Thyroid gland (tissue), 4 donors: ENCODE results near the gene TTC38. TPM values are rescaled to one million over a fixed set of nuclear protein-coding genes. Genes with fewer than 3 reads are reported as not detected.

Source experiments
- DNase-seq, 2 donors: peaks; one replicate each; pipeline ENCODE4 v3.0.0-alpha.2; 2019
- H3K27ac ChIP-seq, 3 donors: fragments of 200-600 bp; sonication (generic); 1 replicate in 2 of 3; 2 replicates in 1 of 3; pipeline ENCODE4 v1.5.1; 2016 to 2019; ENCODE audit warnings: mild to moderate bottlenecking in 1 of 3, moderate library complexity in 1 of 3
- H3K27me3 ChIP-seq: fragments of 200-600 bp; sonication (generic); one replicate; pipeline ENCODE4 v1.5.1; 2019
- H3K36me3 ChIP-seq, 2 donors: fragments of 200-600 bp; sonication (generic); one replicate each; pipeline ENCODE4 v1.5.1; 2016 to 2019
- H3K4me1 ChIP-seq, 2 donors: fragments of 200-600 bp; sonication (generic); one replicate each; pipeline ENCODE4 v1.5.1; 2017 to 2019
- H3K4me3 ChIP-seq, 3 donors: fragments of 200-600 bp; sonication (generic); replicated peaks in 1 of 3; 1 replicate in 2 of 3; 2 replicates in 1 of 3; pipeline ENCODE4 v1.5.1; 2016; ENCODE audit warnings: mild to moderate bottlenecking in 1 of 3
- H3K9me3 ChIP-seq: fragments of 200-600 bp; sonication (generic); one replicate; pipeline ENCODE4 v1.5.1; 2017
- POLR2A ChIP-seq, 2 donors: fragments of 450-650 bp; IDR thresholded peaks; one replicate each; pipeline ENCODE4 v1.6.1; 2017; ENCODE audit warnings: antibody characterized with exemption in 2 of 2, mild to moderate bottlenecking in 2 of 2, moderate library complexity in 1 of 2
- WGBS, 2 donors: methylation state at CpG; one replicate each; pipeline ENCODE4 v1.1.5; 2017; 5-methylcytosine and 5-hydroxymethylcytosine counted together
- intact Hi-C: fragments of 100-400 bp; cut with DNase I; formaldehyde crosslinking; loops from one replicate; pipeline ENCODE4 v1.15.1; 2023
- total RNA-seq, 4 donors: library from RNA; depleted of rRNA; stranded (reverse); fragments of >200 nt; gene quantifications; one replicate each; pipeline ENCODE4 v1.2.3, GENCODE V29; 2016
- TF ChIP-seq, protein P1 (sequence below), 6 experiments: fragments of 200-600 bp in 3 of 6; fragments of 450-650 bp in 3 of 6; sonication (generic) in 3 of 6; IDR thresholded peaks; one replicate each; pipeline ENCODE4 v1.5.1; 2016 to 2019; ENCODE audit warnings: antibody characterized with exemption in 6 of 6, mild to moderate bottlenecking in 2 of 6, inconsistent platforms in 1 of 6, moderate library complexity in 1 of 6

The TTC38 gene
- total RNA-seq, 4 donors from 2014 or later: 30.2 to 81.9 (median 51.1) TPM

DNA sequence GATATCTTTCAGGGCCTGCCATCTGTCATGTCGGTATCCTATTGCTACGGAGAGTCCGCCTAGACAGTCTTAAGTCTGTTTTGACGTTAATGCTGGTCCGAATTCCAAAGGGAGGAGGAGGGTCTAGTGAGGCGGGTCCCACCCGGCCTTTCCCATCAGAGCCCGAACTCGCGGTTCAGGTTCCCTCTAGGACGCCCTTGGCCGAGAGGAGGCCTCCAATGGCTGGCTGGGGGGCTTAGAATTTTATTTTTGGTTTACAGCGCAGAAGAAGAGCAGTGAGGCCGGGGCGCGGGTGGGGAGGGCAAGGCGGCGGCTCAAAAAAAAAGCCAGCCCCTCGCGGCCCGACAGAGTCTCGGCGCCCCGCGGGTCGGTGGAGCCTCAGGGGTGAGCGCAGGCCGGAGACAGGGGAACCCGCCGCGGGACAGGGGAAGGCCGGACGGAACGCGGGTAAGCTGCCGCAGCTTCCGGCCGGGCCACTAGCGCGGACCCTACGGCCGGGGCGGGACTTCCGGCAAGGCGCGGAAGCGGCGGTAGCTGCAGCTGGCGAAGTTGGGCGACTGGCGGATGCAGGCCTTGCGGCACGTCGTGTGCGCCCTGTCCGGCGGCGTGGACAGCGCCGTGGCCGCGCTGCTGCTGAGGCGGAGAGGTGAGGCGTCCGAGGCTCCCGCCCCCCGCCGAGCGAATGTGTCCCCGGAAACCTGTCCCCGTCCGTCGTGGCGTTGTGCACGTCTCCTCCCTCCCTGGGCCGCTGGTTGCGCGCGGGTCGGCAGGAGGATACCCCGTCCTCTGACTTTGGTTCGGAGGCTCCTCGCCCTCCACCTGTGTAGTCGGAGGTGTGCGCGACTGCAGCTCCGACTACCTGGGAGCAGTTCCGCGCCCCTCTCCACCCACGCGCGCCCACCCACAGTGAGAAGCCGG is 67.7 kb downstream of the TTC38 start, which contains the start of gene TRMU:
TSS of gene TRMU (plus strand) at position 514 of the 918 bp plus-strand sequence. CDS start at position 565, 51 bp downstream.
- Histone ChIP-seq H3K9me3 (no peaks in the 10 kb centered on the region), H3K36me3 (peaks cover 22% of the 10 kb centered on the region in 2 donors), H3K27ac (peak within 1 kb of the TSS; percentile 76 to 87 (median 83)), H3K27me3 (no peaks in the 10 kb centered on the region), H3K4me1 (peaks cover 7 to 16% of the 10 kb centered on the region in 2 donors), H3K4me3 (peak within 1 kb of the TSS; percentile 84 to 98 (median 97))
- intact Hi-C loops: no loop called here
- peak in 1 of 2 donors; percentile 74 for TF ChIP-seq POLR2A (IDR thresholded peaks at IDR 0.05)
- TF ChIP-seq, protein P1, sequence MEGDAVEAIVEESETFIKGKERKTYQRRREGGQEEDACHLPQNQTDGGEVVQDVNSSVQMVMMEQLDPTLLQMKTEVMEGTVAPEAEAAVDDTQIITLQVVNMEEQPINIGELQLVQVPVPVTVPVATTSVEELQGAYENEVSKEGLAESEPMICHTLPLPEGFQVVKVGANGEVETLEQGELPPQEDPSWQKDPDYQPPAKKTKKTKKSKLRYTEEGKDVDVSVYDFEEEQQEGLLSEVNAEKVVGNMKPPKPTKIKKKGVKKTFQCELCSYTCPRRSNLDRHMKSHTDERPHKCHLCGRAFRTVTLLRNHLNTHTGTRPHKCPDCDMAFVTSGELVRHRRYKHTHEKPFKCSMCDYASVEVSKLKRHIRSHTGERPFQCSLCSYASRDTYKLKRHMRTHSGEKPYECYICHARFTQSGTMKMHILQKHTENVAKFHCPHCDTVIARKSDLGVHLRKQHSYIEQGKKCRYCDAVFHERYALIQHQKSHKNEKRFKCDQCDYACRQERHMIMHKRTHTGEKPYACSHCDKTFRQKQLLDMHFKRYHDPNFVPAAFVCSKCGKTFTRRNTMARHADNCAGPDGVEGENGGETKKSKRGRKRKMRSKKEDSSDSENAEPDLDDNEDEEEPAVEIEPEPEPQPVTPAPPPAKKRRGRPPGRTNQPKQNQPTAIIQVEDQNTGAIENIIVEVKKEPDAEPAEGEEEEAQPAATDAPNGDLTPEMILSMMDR (IDR thresholded peaks at IDR 0.05): no peak
- 5 to 7% methylated on average over 13 to 18 of the region's 93 CpGs for WGBS, 2 donors
- peak; percentile 84 for DNase-seq

DNA sequence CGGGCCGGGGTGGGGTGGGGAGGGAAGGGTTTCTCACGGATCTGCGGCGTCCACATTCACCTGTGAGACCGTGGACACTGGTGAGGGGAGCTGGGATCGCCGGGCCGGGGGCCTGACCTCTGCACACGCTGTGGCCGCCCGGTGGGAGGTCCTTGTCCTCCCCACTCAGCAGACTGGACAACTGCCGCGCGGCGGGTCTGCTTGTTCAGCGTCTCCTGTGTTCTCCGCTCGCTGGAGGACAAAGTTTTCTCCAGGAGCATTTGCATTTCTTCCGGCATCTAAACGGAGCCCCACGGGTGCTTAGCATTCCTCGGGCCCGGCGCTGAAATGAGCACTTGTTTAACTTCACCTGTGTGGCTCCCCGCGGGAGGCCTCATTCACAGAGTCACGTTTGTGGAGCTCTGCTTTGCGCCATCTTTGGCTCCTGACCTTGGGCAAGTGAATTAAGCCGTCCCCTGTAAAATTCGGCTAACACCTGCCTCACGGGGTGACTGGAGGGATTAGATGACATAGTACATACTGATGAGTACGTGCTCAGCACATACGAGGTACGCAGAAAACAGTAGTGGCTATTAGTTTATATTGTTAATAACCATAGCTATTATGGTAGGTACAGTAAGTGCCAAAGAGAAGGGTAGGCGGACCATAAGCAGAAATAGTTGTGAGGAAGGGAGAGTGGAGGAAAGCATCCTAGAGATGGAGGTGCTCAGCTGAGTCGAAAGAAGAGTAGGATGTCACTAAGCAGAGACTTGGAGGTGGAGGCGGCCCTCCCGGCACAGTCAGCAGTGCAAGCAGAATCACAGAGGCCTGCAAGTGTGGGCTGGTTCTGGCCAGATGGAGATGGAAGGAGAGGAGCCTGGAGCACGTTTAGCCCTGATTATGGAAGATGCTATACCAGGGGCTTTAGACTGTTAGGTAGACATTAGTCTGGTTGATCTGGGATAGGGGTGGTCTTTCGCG is 68.6 kb downstream of the TTC38 start:
- 12 to 13% methylated on average over 28 to 31 of the region's 42 CpGs for WGBS, 2 donors
- Histone ChIP-seq H3K27ac (peak overlapping the region; percentile 76 to 87 (median 83)), H3K27me3 (no peaks in the 10 kb centered on the region), H3K9me3 (no peaks in the 10 kb centered on the region), H3K4me1 (peaks cover 7 to 16% of the 10 kb centered on the region in 2 donors), H3K4me3 (peak overlapping the region; percentile 84 to 98 (median 97)), H3K36me3 (peaks cover 24 to 26% of the 10 kb centered on the region in 2 donors)
- no peak for TF ChIP-seq POLR2A (IDR thresholded peaks at IDR 0.05)
- TF ChIP-seq, protein P1 (IDR thresholded peaks at IDR 0.05): no peak
- intact Hi-C loops: no loop called here
- peak; percentile 38 to 42 for DNase-seq

DNA sequence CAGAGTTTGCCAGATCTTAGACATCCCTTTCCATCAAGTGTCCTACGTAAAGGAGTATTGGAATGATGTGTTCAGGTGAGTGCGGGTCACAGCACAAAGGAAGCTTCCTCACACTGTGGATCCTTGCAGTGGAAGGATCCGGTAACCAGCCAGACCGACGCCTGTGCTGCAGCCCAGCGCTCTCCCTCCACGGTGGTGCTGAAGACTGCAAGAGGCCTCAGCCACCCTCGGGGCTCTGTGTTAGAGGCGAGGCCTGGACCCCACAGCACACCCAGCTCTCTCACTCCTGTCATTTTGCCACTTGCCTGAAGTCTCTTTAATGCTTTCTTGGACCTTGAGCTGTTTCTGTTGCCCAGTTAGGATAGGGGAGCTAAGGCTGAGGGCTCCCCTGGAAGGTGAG is 70.1 kb downstream of the TTC38 start:
- Histone ChIP-seq H3K27ac (no peak overlapping the region), H3K27me3 (no peaks in the 10 kb centered on the region), H3K36me3 (peaks cover 30 to 31% of the 10 kb centered on the region in 2 donors), H3K4me3 (no peak overlapping the region), H3K9me3 (no peaks in the 10 kb centered on the region), H3K4me1 (peaks cover 7 to 16% of the 10 kb centered on the region in 2 donors)
- intact Hi-C loops: no loop called here
- no peak for TF ChIP-seq POLR2A (IDR thresholded peaks at IDR 0.05)
- TF ChIP-seq, protein P1 (IDR thresholded peaks at IDR 0.05): no peak
- no peak for DNase-seq
- WGBS, 2 donors: 82 to 83% methylated on average over 9 of the region's 9 CpGs

DNA sequence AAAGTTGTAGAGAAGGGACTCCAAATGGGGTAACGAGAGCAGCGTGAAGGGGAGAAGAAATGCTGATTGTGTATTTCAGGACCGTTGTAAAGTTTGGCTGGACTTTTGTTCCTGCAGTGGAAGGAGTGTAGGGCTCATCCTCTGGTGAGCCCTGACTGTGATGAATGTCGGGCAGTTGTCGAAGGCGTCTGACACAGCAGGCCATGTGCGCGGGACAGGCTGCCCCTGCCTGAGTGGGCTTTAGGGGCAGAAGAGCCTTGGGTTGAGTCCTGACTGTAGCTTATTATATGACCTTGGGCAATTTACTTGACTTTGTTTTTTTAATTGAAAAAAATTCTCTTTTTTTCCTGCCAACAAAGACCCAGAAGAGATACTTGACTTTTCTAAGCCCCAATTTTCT is 70.8 kb downstream of the TTC38 start:
- H3K27me3 ChIP-seq: no peaks in the 10 kb centered on the region
- DNase-seq: no peak
- WGBS, 2 donors: 92 to 96% methylated on average over 8 of the region's 8 CpGs
- peaks cover 35% of the 10 kb centered on the region in 2 donors for H3K36me3 ChIP-seq
- peaks cover 7 to 16% of the 10 kb centered on the region in 2 donors for H3K4me1 ChIP-seq
- H3K4me3 ChIP-seq: no peak overlapping the region
- H3K9me3 ChIP-seq: no peaks in the 10 kb centered on the region
- TF ChIP-seq, protein P1 (IDR thresholded peaks at IDR 0.05): no peak
- TF ChIP-seq POLR2A (IDR thresholded peaks at IDR 0.05): no peak
- intact Hi-C loops: no loop called here
- no peak overlapping the region for H3K27ac ChIP-seq
